Measurements from ENCODE around the gene TMSB10. TPM values are rescaled to one million over a fixed set of nuclear protein-coding genes. Genes with fewer than 3 reads are reported as not detected.
"Not testable (repeated sequence)": the region's sequence is repeated elsewhere in the genome, so short reads cannot be mapped to it uniquely, and the experiment has no call there.

Gene TMSB10
- total RNA-seq, 4 donors from 2014 or later: 2,816 to 4,346 (median 4,048) TPM

DNA sequence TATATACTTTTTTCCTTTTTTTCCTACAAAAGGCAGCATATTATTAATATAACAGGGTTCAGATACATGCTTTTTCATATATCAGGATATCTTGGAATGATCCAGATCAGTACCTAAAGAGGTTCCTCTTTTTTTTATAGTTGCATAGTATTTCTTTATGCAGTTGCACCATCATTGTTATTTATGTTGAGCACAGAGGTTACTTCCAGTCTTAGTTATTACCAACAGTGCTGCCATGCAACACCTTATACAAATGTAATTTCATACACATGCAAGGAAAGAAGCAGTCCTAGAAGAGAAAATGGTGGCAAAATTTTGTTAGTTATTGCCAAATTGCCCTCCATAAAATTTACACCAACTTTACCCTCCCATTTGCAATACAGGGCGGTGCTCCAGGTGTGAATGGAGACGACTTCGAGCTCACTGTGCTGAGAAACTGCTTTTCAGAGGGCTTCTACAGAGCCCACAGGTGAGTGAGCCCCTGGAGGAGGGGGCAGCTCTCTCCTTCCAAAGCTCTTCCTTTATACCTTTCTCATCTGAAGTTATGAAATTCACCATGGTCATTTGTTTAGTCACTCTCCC is 35.5 kb downstream of the TMSB10 start:
- TF ChIP-seq, protein P1, sequence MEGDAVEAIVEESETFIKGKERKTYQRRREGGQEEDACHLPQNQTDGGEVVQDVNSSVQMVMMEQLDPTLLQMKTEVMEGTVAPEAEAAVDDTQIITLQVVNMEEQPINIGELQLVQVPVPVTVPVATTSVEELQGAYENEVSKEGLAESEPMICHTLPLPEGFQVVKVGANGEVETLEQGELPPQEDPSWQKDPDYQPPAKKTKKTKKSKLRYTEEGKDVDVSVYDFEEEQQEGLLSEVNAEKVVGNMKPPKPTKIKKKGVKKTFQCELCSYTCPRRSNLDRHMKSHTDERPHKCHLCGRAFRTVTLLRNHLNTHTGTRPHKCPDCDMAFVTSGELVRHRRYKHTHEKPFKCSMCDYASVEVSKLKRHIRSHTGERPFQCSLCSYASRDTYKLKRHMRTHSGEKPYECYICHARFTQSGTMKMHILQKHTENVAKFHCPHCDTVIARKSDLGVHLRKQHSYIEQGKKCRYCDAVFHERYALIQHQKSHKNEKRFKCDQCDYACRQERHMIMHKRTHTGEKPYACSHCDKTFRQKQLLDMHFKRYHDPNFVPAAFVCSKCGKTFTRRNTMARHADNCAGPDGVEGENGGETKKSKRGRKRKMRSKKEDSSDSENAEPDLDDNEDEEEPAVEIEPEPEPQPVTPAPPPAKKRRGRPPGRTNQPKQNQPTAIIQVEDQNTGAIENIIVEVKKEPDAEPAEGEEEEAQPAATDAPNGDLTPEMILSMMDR (IDR thresholded peaks at IDR 0.05): no peak
- DNase-seq (ENCODE audit: low spot score): no peak
- ATAC-seq (ENCODE audit: low FRiP score): no peak

DNA sequence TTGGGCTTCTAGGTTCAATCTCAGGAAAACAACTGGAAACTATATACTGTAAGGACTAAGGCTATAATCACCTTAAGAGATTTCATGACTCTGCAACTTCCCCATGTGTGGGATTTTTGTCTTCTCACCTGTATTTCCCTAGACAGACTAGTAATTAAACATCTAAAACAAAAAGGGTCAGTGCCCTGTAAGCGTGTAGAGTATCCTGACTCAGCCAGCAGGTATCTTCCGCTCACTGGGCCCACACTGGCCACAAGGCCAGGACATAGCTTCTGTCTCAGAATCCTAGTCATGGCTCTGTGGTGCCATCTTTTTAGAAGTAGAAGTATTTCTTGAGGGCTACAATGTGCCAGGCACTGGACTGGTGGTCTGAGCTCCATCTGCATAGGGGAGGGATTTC is 36.7 kb downstream of the TMSB10 start:
- ATAC-seq (ENCODE audit: low FRiP score) (no peak), DNase-seq (ENCODE audit: low spot score) (no peak)
- TF ChIP-seq, protein P1 (IDR thresholded peaks at IDR 0.05): no peak

DNA sequence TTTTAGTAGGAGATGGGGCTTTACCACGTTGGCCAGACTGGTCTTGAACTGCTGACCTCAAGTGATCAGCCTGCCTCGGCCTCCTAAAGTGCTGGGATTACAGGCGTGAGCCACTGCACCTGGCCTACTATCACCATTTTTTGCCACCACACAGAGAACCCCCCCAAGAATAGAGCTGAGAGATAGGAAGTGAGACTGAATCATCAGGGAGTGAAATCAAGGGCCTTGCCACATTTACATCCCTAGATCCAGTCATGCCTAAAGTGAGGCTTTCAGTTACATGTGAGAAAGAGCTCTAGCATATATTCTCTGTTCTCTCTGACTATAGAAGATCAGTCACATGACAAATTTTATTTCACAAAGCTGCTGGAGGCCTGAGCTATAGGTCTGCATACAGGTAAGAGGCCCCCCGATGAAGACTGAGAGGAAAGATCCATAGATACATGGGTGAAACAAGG is 37.5 kb downstream of the TMSB10 start:
- TF ChIP-seq, protein P1 (IDR thresholded peaks at IDR 0.05): no peak
- DNase-seq (ENCODE audit: low spot score): no peak
- ATAC-seq (ENCODE audit: low FRiP score): no peak

DNA sequence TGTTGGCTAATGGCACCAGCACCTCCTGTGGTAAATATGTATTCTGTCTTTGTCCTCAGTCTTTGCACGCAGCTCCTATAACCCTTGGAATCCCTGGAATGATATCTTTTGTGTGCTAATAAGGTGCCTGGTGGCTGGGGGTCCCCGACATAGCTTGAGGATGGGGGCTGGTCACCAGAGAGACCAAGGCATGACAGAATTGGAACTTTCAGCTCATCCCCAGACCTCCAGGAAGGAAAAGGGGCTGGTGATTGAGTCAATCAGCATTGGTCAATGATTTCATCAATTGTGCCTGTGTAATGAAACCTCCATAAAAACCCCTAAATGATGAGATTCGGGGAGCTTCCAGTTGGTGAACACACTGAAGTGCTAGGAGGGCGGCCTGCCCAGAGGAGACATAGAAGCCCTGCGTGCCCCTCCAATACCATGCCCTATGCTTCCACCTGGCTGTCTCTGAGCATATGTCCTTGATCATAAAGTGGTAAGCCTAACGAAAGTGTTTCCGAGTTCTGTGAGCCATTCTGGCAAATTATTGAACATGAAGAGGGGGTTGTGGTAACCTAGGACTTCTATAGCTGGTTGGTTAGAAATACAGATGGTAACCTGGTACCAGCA is 38.9 kb downstream of the TMSB10 start:
- no peak for DNase-seq (ENCODE audit: low spot score)
- TF ChIP-seq, protein P1 (IDR thresholded peaks at IDR 0.05): no peak
- ATAC-seq (ENCODE audit: low FRiP score): no peak

DNA sequence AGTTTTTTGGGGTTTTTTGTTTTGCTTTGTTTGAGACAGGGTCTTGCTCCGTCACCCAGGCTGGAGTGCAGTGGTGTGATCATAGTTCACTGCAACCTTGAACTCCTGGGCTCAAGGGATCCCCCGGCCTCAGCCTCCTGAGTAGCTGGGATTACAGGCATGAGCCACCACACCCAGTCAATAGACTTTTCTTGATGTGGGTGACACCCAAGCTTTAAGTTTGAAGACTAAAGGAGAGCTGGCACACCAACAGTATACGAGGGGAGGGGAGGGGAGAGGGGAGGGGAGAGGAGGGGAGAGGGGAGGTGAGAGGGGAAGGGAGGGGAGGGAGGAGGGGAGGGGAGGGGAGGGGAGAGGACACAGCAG is 40.4 kb downstream of the TMSB10 start:
- DNase-seq (ENCODE audit: low spot score); ATAC-seq (ENCODE audit: low FRiP score): not testable (repeated sequence)

DNA sequence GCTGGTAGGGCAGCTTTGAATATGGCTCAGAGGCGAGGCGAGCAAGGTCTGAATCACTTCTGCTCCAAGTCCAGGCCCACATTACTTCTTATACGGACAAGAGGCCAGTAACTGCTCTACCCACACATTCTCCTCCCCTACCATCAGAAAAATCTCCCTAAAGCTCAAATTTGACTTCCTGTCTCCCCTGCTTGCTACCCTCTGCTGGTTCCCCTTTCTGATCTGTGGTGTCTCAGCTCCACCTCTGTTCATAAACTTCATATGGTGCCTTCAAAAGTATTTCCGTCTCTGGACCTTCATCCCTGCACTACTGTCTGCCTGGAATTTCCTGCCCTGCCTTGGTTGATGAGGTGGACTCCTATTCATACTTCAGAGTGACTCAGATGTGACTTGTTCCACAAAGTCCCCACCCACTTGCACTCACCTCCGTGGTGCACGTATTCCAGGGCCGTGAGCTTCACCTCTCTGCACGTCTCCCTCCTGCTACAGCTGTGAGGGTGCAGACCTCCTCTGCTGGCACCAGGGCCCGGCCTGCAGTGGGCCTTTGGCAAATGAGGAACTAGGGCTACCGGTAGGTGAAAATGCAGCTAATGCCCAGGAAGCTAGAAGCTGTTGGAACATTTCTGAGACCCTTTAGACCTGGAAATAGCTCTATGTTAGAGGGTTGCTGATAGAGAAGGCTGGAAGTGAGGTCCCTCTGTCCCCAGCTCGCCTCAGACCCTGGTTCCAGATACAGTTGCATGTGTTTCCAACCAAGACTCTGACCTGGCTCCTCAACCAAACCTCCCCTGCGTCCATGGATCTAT is 41.0 kb downstream of the TMSB10 start:
- DNase-seq (ENCODE audit: low spot score) (no peak), ATAC-seq (ENCODE audit: low FRiP score) (no peak)
- TF ChIP-seq, protein P1 (IDR thresholded peaks at IDR 0.05): no peak

DNA sequence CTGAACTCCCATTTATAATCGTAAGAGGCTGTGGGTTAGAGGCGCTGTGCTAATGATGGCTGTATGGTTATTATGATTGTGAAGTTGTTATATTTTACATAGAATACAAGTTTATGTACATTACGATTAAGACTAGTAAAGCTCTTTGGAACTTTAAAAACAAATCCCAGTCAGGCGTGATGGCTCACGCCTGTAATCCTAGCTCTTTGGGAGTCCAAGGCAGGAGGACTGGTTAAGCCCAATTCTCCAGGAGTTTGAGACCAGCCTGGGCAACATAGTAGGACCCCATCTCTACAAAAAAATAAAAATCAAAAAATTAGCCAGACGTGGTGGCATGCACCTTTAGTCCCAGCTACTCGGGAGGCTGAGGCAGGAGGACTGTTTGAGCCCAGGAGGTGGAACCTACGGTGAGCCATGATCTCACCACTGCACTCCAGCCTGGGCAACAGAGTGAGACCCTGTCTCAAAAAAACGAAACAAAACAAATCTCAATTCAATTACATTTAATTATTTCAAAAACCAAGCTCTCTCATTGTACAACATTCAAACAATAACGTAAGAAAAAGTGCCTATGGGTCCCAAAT is 41.6 kb downstream of the TMSB10 start:
- ATAC-seq (ENCODE audit: low FRiP score) (no peak), DNase-seq (ENCODE audit: low spot score) (no peak)
- TF ChIP-seq, protein P1 (IDR thresholded peaks at IDR 0.05): no peak

Measured in omental fat pad (tissue), 4 donors.